H9 (cell line): ENCODE measurements around the gene LRP1B. TPM values are rescaled to one million over a fixed set of nuclear protein-coding genes. Genes with fewer than 3 reads are reported as not detected.

Experiments used
- DNase-seq: peaks from one replicate; pipeline ENCODE4 v3.0.0-alpha.2; 2017
- H2AFZ ChIP-seq: one replicate; pipeline ENCODE4 v1.6.1; 2013; ENCODE audit warnings: mild to moderate bottlenecking, low read length, control low read depth, moderate library complexity
- H2AK5ac ChIP-seq: 2 replicates; pipeline ENCODE4 v1.6.1; 2013; ENCODE audit warnings: low read length, control low read depth, mixed read lengths; ENCODE audit not compliant: insufficient read length
- H2BK120ac ChIP-seq: one replicate; pipeline ENCODE4 v1.6.1; 2013; ENCODE audit warnings: low read depth, mild to moderate bottlenecking, low read length, control low read depth, inconsistent platforms; ENCODE audit not compliant: poor library complexity, severe bottlenecking
- H2BK12ac ChIP-seq: 2 replicates; pipeline ENCODE4 v1.6.1; 2013; ENCODE audit warnings: low read length, control low read depth, mixed read lengths, low read depth; ENCODE audit not compliant: insufficient read length
- H2BK15ac ChIP-seq: 2 replicates; pipeline ENCODE4 v1.6.1; 2013; ENCODE audit warnings: low read depth, low read length, control low read depth
- H2BK20ac ChIP-seq: one replicate; pipeline ENCODE4 v1.6.1; 2013; ENCODE audit warnings: low read depth, mild to moderate bottlenecking, low read length, control low read depth, inconsistent platforms; ENCODE audit not compliant: poor library complexity, severe bottlenecking
- H2BK5ac ChIP-seq: 2 replicates; pipeline ENCODE4 v1.6.1; 2013; ENCODE audit warnings: low read length, control low read depth, mixed read lengths; ENCODE audit not compliant: insufficient read length
- H3K14ac ChIP-seq: 2 replicates; pipeline ENCODE4 v1.6.1; 2013; ENCODE audit warnings: low read length, control low read depth; ENCODE audit not compliant: insufficient read depth
- H3K18ac ChIP-seq: 2 replicates; pipeline ENCODE4 v1.6.1; 2013; ENCODE audit warnings: low read depth, mild to moderate bottlenecking, mixed read lengths, low read length, control low read depth; ENCODE audit not compliant: insufficient read length
- H3K23ac ChIP-seq: 2 replicates; pipeline ENCODE4 v1.6.1; 2013; ENCODE audit warnings: low read length, control low read depth, mixed read lengths, low read depth; ENCODE audit not compliant: insufficient read length
- H3K23me2 ChIP-seq: 2 replicates; pipeline ENCODE4 v1.6.1; 2013; ENCODE audit warnings: low read depth, mild to moderate bottlenecking, mixed read lengths, low read length, control low read depth; ENCODE audit not compliant: insufficient read length, poor library complexity, severe bottlenecking
- H3K27ac ChIP-seq: 2 replicates; pipeline ENCODE4 v1.5.1; 2013; ENCODE audit warnings: low read length, control low read depth, mixed read lengths, low read depth; ENCODE audit not compliant: insufficient read length
- H3K27me3 ChIP-seq: 2 replicates; pipeline ENCODE4 v1.6.1; 2013; ENCODE audit warnings: low read length, control low read depth, inconsistent platforms; ENCODE audit not compliant: insufficient read depth
- H3K4ac ChIP-seq: 2 replicates; pipeline ENCODE4 v1.6.1; 2013; ENCODE audit warnings: low read depth, mild to moderate bottlenecking, control low read depth, inconsistent platforms, low read length, moderate library complexity
- H3K4me1 ChIP-seq: 2 replicates; pipeline ENCODE4 v1.6.1; 2013; ENCODE audit warnings: low read length, control low read depth, inconsistent platforms; ENCODE audit not compliant: insufficient read depth
- H3K4me2 ChIP-seq: 2 replicates; pipeline ENCODE4 v1.6.1; 2013; ENCODE audit warnings: low read length, control low read depth, mixed read lengths; ENCODE audit not compliant: insufficient read length, insufficient read depth
- H3K56ac ChIP-seq: 2 replicates; pipeline ENCODE4 v1.6.1; 2013; ENCODE audit warnings: low read depth, mild to moderate bottlenecking, mixed read lengths, low read length, control low read depth; ENCODE audit not compliant: insufficient read length
- H3K79me1 ChIP-seq: 2 replicates; pipeline ENCODE4 v1.6.1; 2013; ENCODE audit warnings: low read depth, mild to moderate bottlenecking, moderate library complexity, low read length, control low read depth, inconsistent platforms; ENCODE audit not compliant: insufficient read depth, poor library complexity, severe bottlenecking
- H3K79me2 ChIP-seq: 2 replicates; pipeline ENCODE4 v1.6.1; 2013; ENCODE audit warnings: low read length, control low read depth, inconsistent platforms; ENCODE audit not compliant: insufficient read depth
- H3K9ac ChIP-seq: 2 replicates; pipeline ENCODE4 v1.6.1; 2013; ENCODE audit warnings: low read length, control low read depth, mixed read lengths; ENCODE audit not compliant: insufficient read length; ENCODE audit errors: extremely low read depth
- H3K9me3 ChIP-seq: one replicate; pipeline ENCODE4 v1.6.1; 2013; ENCODE audit warnings: low read depth, low read length, inconsistent platforms; ENCODE audit not compliant: control insufficient read depth
- H3T11ph ChIP-seq: one replicate; pipeline ENCODE4 v1.6.1; 2013; ENCODE audit warnings: mild to moderate bottlenecking, low read length, control low read depth, inconsistent platforms
- H4K20me1 ChIP-seq: one replicate; pipeline ENCODE4 v1.6.1; 2013; ENCODE audit not compliant: control insufficient read depth, insufficient read length, insufficient read depth
- H4K5ac ChIP-seq: 2 replicates; pipeline ENCODE4 v1.6.1; 2013; ENCODE audit warnings: low read depth, mild to moderate bottlenecking, mixed read lengths, low read length, control low read depth; ENCODE audit not compliant: insufficient read length
- H4K8ac ChIP-seq: replicated peaks from 2 replicates; pipeline ENCODE4 v1.6.1; 2013; ENCODE audit warnings: low read length, control low read depth, mixed read lengths, low read depth; ENCODE audit not compliant: insufficient read length
- H4K91ac ChIP-seq: 2 replicates; pipeline ENCODE4 v1.6.1; 2013; ENCODE audit warnings: low read depth, mild to moderate bottlenecking, moderate library complexity, mixed read lengths, low read length, control low read depth; ENCODE audit not compliant: insufficient read length
- H3K27ac Mint-ChIP-seq, 3 experiments: 2 replicates in 2 of 3; 3 replicates in 1 of 3; pipeline ENCODE4 v1.8.0; 2020 to 2021; ENCODE audit warnings: mixed read lengths in 3 of 3, mild to moderate bottlenecking in 1 of 3, moderate library complexity in 1 of 3
- H3K27me3 Mint-ChIP-seq: 2 replicates; pipeline ENCODE4 v1.8.0; 2021; ENCODE audit warnings: low read depth, mild to moderate bottlenecking, moderate library complexity, mixed read lengths
- H3K36me3 Mint-ChIP-seq, 3 experiments: 2 replicates in 2 of 3; 3 replicates in 1 of 3; pipeline ENCODE4 v1.8.0; 2020 to 2021; ENCODE audit warnings: low read depth in 3 of 3, mixed read lengths in 3 of 3; ENCODE audit not compliant: insufficient read depth in 1 of 3
- H3K4me1 Mint-ChIP-seq, 2 experiments: 2 replicates each; pipeline ENCODE4 v1.8.0; 2020; ENCODE audit warnings: mixed read lengths in 2 of 2
- H3K4me3 Mint-ChIP-seq, 2 experiments: 2 replicates in 1 of 2; 3 replicates in 1 of 2; pipeline ENCODE4 v1.8.0; 2020 to 2021; ENCODE audit warnings: mild to moderate bottlenecking in 2 of 2, mixed read lengths in 2 of 2, moderate library complexity in 1 of 2
- H3K9me3 Mint-ChIP-seq, 2 experiments: 2 replicates in 1 of 2; 3 replicates in 1 of 2; pipeline ENCODE4 v1.8.0; 2020; ENCODE audit warnings: mild to moderate bottlenecking in 2 of 2, mixed read lengths in 2 of 2, moderate library complexity in 1 of 2
- WGBS: extraction: QIAGEN DNeasy Blood & Tissue Kit; methylation state at CpG from one replicate; pipeline ENCODE4 v1.1.7; 2013; ENCODE audit warnings: missing lambda C conversion rate, low lambda C conversion rate, mixed read lengths; ENCODE audit not compliant: insufficient read length; ENCODE audit errors: extremely low coverage; 5-methylcytosine and 5-hydroxymethylcytosine counted together
- total RNA-seq: library from RNA; stranded (reverse); gene quantifications from 2 replicates; pipeline ENCODE4 v1.2.1, GENCODE V29; 2021
- TF ChIP-seq, protein P1 (sequence below): fragments of 200-600 bp; sonication (generic); conservative IDR thresholded peaks from 3 replicates; pipeline ENCODE4 v1.8.0; 2021; ENCODE audit warnings: antibody characterized with exemption, mild to moderate bottlenecking

LRP1B gene
- total RNA-seq, 1 experiment from 2014 or later, result not detected

DNA sequence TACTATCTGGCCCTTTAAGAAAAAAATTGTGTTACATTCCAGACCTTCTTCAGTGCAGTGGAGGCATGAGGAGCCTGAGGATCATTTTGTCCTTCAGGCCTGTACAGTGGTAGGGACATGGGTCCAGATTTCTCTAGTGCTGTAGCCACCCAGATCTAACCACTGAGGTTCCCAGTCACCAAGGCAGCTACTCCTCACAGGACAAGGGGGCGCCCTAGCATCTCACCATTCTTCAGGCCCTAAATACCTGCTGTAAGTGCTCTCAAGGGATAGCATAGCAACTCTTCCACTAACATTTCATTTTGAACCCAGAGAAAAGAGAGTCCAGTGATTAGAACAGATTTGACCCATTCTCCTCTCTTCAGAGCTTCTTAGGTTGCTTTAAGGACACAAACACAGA, 1533.0 kb downstream of the LRP1B start:
- DNase-seq, result peak; percentile 58
- Histone ChIP-seq H3K27ac (no peak overlapping the region), H3K4ac (no peak overlapping the region), H3K79me2 (no peaks in the 10 kb centered on the region), H2BK15ac (no peak overlapping the region), H3K18ac (no peak overlapping the region), H3K79me1 (no peaks in the 10 kb centered on the region), H2BK5ac (no peak overlapping the region), H3K23ac (no peak overlapping the region), H2BK120ac (no peak overlapping the region), H3K4me2 (no peak overlapping the region), H4K8ac (no peak overlapping the region), H4K91ac (no peak overlapping the region), H3K27me3 (no peaks in the 10 kb centered on the region), H2AFZ (no peak overlapping the region), H3T11ph (no peak overlapping the region), H3K23me2 (no peaks in the 10 kb centered on the region), H3K14ac (no peak overlapping the region), H2AK5ac (no peak overlapping the region), H2BK12ac (no peak overlapping the region), H3K9ac (no peak overlapping the region), H3K9me3 (no peaks in the 10 kb centered on the region), H4K5ac (no peak overlapping the region), H2BK20ac (no peak overlapping the region), H4K20me1 (no peaks in the 10 kb centered on the region), H3K56ac (no peak overlapping the region), H3K4me1 (no peaks in the 10 kb centered on the region)
- no peak overlapping the region for H3K4me3 Mint-ChIP-seq
- no peaks in the 10 kb centered on the region for H3K27me3 Mint-ChIP-seq
- H3K27ac Mint-ChIP-seq, result no peak overlapping the region
- H3K9me3 Mint-ChIP-seq, result no peaks in the 10 kb centered on the region
- TF ChIP-seq, protein P1, sequence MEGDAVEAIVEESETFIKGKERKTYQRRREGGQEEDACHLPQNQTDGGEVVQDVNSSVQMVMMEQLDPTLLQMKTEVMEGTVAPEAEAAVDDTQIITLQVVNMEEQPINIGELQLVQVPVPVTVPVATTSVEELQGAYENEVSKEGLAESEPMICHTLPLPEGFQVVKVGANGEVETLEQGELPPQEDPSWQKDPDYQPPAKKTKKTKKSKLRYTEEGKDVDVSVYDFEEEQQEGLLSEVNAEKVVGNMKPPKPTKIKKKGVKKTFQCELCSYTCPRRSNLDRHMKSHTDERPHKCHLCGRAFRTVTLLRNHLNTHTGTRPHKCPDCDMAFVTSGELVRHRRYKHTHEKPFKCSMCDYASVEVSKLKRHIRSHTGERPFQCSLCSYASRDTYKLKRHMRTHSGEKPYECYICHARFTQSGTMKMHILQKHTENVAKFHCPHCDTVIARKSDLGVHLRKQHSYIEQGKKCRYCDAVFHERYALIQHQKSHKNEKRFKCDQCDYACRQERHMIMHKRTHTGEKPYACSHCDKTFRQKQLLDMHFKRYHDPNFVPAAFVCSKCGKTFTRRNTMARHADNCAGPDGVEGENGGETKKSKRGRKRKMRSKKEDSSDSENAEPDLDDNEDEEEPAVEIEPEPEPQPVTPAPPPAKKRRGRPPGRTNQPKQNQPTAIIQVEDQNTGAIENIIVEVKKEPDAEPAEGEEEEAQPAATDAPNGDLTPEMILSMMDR, result peak; percentile 62
- H3K36me3 Mint-ChIP-seq, result no peaks in the 10 kb centered on the region
- WGBS, result no CpG with 5 or more reads among the region's 1 CpG
- H3K4me1 Mint-ChIP-seq, result no peaks in the 10 kb centered on the region
